T-cell (primary cell): Measurements from ENCODE around the gene ATP6V0E2. TPM values are rescaled to one million over a fixed set of nuclear protein-coding genes. Genes with fewer than 3 reads are reported as not detected.
"Not testable (repeated sequence)": the region's sequence is repeated elsewhere in the genome, so short reads cannot be mapped to it uniquely, and the experiment has no call there.

ENCODE experiments used
- ATAC-seq, 4 experiments: fragments of 200-7000 bp in 3 of 4; fragments of 150-1000 bp in 1 of 4; cut with Tn5 transposase; replicated peaks in 1 of 4; 1 replicate in 3 of 4; 2 replicates in 1 of 4; pipeline ENCODE4 v1.10.0; 2021; ENCODE audit warnings: moderate library complexity in 3 of 4, mild to moderate bottlenecking in 2 of 4, moderate number of reproducible peaks in 1 of 4
- CTCF ChIA-PET, 2 donors: fragments of 300-600 bp; sonication (Branson Sonifier 250); formaldehyde crosslinking; loops; one replicate each; lab custom pipeline; 2022; ENCODE audit warnings: antibody characterized with exemption in 2 of 2; lab: Charles Lee
- POLR2A ChIA-PET, 2 donors: fragments of 300-600 bp; sonication (Branson Sonifier 250); formaldehyde crosslinking; loops; one replicate each; lab custom pipeline; 2022; ENCODE audit warnings: antibody characterized with exemption in 2 of 2; lab: Charles Lee
- DNase-seq, 35 experiments: peaks; one replicate each; pipeline versions ENCODE4 v3.0.0 to v3.0.0-alpha.2; 2013 to 2023
- H3K27ac ChIP-seq: one replicate; pipeline ENCODE4 v1.5.1; 2013; ENCODE audit warnings: low read length
- H3K27me3 ChIP-seq, 2 experiments: replicated peaks in 1 of 2; 1 replicate in 1 of 2; 2 replicates in 1 of 2; pipeline versions ENCODE4 v1.6.1 to v1.7.0; 2013; ENCODE audit warnings: low read length in 1 of 2, mixed read lengths in 1 of 2; ENCODE audit not compliant: control insufficient read depth in 2 of 2, insufficient read depth in 2 of 2; ENCODE audit errors: extremely low read depth in 1 of 2
- H3K36me3 ChIP-seq, 2 donors: 1 replicate in 1 of 2; 2 replicates in 1 of 2; pipeline versions ENCODE4 v1.6.1 to v1.7.0; 2013; ENCODE audit warnings: low read length in 1 of 2; ENCODE audit not compliant: control insufficient read depth in 2 of 2, insufficient read depth in 1 of 2; ENCODE audit errors: extremely low read depth in 1 of 2
- H3K4me1 ChIP-seq, 2 experiments: 1 replicate in 1 of 2; 2 replicates in 1 of 2; pipeline versions ENCODE4 v1.6.1 to v1.7.0; 2013; ENCODE audit warnings: low read length in 2 of 2, mixed read lengths in 1 of 2; ENCODE audit not compliant: insufficient read depth in 2 of 2, control insufficient read depth in 1 of 2; ENCODE audit errors: extremely low read depth in 1 of 2
- H3K4me3 ChIP-seq, 2 donors: 1 replicate in 1 of 2; 2 replicates in 1 of 2; pipeline versions ENCODE4 v1.5.1 to v1.7.0; 2013; ENCODE audit warnings: mild to moderate bottlenecking in 2 of 2, low read length in 1 of 2, moderate library complexity in 1 of 2; ENCODE audit not compliant: control insufficient read depth in 1 of 2; ENCODE audit errors: extremely low read depth in 1 of 2
- H3K9me3 ChIP-seq: 2 replicates; pipeline ENCODE4 v1.7.0; 2013
- H3K27ac Mint-ChIP-seq, 2 donors: one replicate each; pipeline ENCODE4 v1.8.0; 2020 to 2021; ENCODE audit warnings: mild to moderate bottlenecking in 2 of 2, mixed read lengths in 2 of 2
- H3K27me3 Mint-ChIP-seq, 2 donors: one replicate each; pipeline ENCODE4 v1.8.0; 2021 to 2022; ENCODE audit warnings: mixed read lengths in 2 of 2
- H3K36me3 Mint-ChIP-seq: one replicate; pipeline ENCODE4 v1.8.0; 2021; ENCODE audit warnings: mixed read lengths
- H3K4me1 Mint-ChIP-seq, 3 donors: one replicate each; pipeline ENCODE4 v1.8.0; 2020 to 2022; ENCODE audit warnings: mixed read lengths in 3 of 3, mild to moderate bottlenecking in 1 of 3
- H3K4me3 Mint-ChIP-seq, 3 donors: one replicate each; pipeline ENCODE4 v1.8.0; 2020 to 2022; ENCODE audit warnings: mild to moderate bottlenecking in 3 of 3, mixed read lengths in 3 of 3, moderate library complexity in 3 of 3
- H3K9me3 Mint-ChIP-seq, 3 donors: one replicate each; pipeline ENCODE4 v1.8.0; 2020 to 2022; ENCODE audit warnings: mixed read lengths in 3 of 3
- WGBS: methylation state at CpG from one replicate; pipeline ENCODE4 v1.1.5; 2013; ENCODE audit warnings: missing lambda C conversion rate; ENCODE audit not compliant: insufficient coverage; 5-methylcytosine and 5-hydroxymethylcytosine counted together
- total RNA-seq, 35 experiments: library from RNA in 6 of 35; stranded (reverse) in 6 of 35; fragments of 120-200 nt in 1 of 35; gene quantifications; one replicate each; pipeline versions ENCODE4 v1.2.1 to v1.2.4 and lab custom pipeline; 2013 to 2026

Gene ATP6V0E2
- total RNA-seq, 5 donors from 2014 or later (not counting 1 experiment from before 2014, with no cell fraction given), result 48.5 to 79.4 (median 63.9) TPM

- no peaks in the 10 kb centered on the region for H3K27me3 Mint-ChIP-seq
- DNase-seq (no peak), ATAC-seq (no peak)
- peaks cover 13 to 29% (median 17%) of the 10 kb centered on the region in 3 donors for H3K4me1 Mint-ChIP-seq
- Histone ChIP-seq H3K4me3 (no peak overlapping the region), H3K4me1 (peaks cover 0 to 8% of the 10 kb centered on the region in 2 experiments), H3K36me3 (peaks cover 0 to 11% of the 10 kb centered on the region in 2 donors), H3K27ac (no peak overlapping the region), H3K27me3 (no peaks in the 10 kb centered on the region), H3K9me3 (no peaks in the 10 kb centered on the region)
- H3K9me3 Mint-ChIP-seq, result no peaks in the 10 kb centered on the region
- WGBS, result no CpG with 5 or more reads among the region's 2 CpGs
- no peak overlapping the region for H3K27ac Mint-ChIP-seq
- peaks cover 31% of the 10 kb centered on the region for H3K36me3 Mint-ChIP-seq
- POLR2A ChIA-PET, result no interaction called here
- CTCF ChIA-PET, result interaction anchor here in 1 of 2 donors (1.7 kb wide), 1 partner anchor 9 kb away, joined by 4 read pairs; no protein-coding TSS in a partner anchor
- H3K4me3 Mint-ChIP-seq, result no peak overlapping the region
Observed at GRCh38 chr7:149884541-149884940, 10.8 kb downstream of the ATP6V0E2 start.

GRCh38 chr7:149885191-149886017 lies 11.6 kb downstream of the ATP6V0E2 start:
- DNase-seq, result no peak
- Histone ChIP-seq H3K4me3 (no peak overlapping the region), H3K27me3 (no peaks in the 10 kb centered on the region), H3K27ac (no peak overlapping the region), H3K36me3 (peaks cover 0 to 3% of the 10 kb centered on the region in 2 donors), H3K9me3 (no peaks in the 10 kb centered on the region), H3K4me1 (peaks cover 0 to 8% of the 10 kb centered on the region in 2 experiments)
- POLR2A ChIA-PET, result no interaction called here
- no peaks in the 10 kb centered on the region for H3K9me3 Mint-ChIP-seq
- no peaks in the 10 kb centered on the region for H3K27me3 Mint-ChIP-seq
- H3K4me3 Mint-ChIP-seq, result no peak overlapping the region
- WGBS, result 88% methylated on average over 6 of the region's 13 CpGs
- CTCF ChIA-PET, result interaction anchor here in 1 of 2 donors (0.5 kb wide), 1 partner anchor 299 kb away, joined by 8 read pairs; no protein-coding TSS in a partner anchor
- ATAC-seq, result no peak
- H3K4me1 Mint-ChIP-seq, result peaks cover 13 to 29% (median 16%) of the 10 kb centered on the region in 3 donors
- H3K36me3 Mint-ChIP-seq, result peaks cover 24% of the 10 kb centered on the region
- peak overlapping the region in 1 of 2 donors; percentile 16 for H3K27ac Mint-ChIP-seq

- Histone ChIP-seq H3K4me1 (peaks cover 0 to 8% of the 10 kb centered on the region in 2 experiments), H3K4me3 (no peak overlapping the region), H3K9me3 (no peaks in the 10 kb centered on the region), H3K36me3 (no peaks in the 10 kb centered on the region), H3K27ac (no peak overlapping the region), H3K27me3 (no peaks in the 10 kb centered on the region)
- ChIA-PET POLR2A (no interaction called here), CTCF (interaction anchor here in 1 of 2 donors (0.5 kb wide), 1 partner anchor 300 kb away, joined by 8 read pairs; no protein-coding TSS in a partner anchor)
- ATAC-seq (no peak), DNase-seq (peak in 1 of 35 experiments; percentile 0)
- Mint-ChIP-seq H3K36me3 (peaks cover 21% of the 10 kb centered on the region), H3K4me1 (peaks cover 13 to 27% (median 15%) of the 10 kb centered on the region in 3 donors), H3K27me3 (no peaks in the 10 kb centered on the region), H3K4me3 (no peak overlapping the region), H3K27ac (no peak overlapping the region), H3K9me3 (no peaks in the 10 kb centered on the region)
- WGBS, result 100% methylated on average over 2 of the region's 4 CpGs
Observed at GRCh38 chr7:149886018-149886415, 12.2 kb downstream of the ATP6V0E2 start.

GRCh38 chr7:149887311-149887710 lies 13.5 kb downstream of the ATP6V0E2 start:
- POLR2A ChIA-PET, result no interaction called here
- no peak overlapping the region for H3K27ac Mint-ChIP-seq
- Histone ChIP-seq H3K4me1 (peaks cover 0 to 8% of the 10 kb centered on the region in 2 experiments), H3K27ac (no peak overlapping the region), H3K9me3 (no peaks in the 10 kb centered on the region), H3K36me3 (no peaks in the 10 kb centered on the region), H3K4me3 (no peak overlapping the region), H3K27me3 (no peaks in the 10 kb centered on the region)
- H3K27me3 Mint-ChIP-seq, result no peaks in the 10 kb centered on the region
- peaks cover 17% of the 10 kb centered on the region for H3K36me3 Mint-ChIP-seq
- peaks cover 12 to 20% (median 13%) of the 10 kb centered on the region in 3 donors for H3K4me1 Mint-ChIP-seq
- no peak for ATAC-seq
- 97% methylated on average over 5 of the region's 7 CpGs for WGBS
- H3K9me3 Mint-ChIP-seq, result no peaks in the 10 kb centered on the region
- DNase-seq, result no peak
- no peak overlapping the region for H3K4me3 Mint-ChIP-seq
- CTCF ChIA-PET, result no interaction called here

- H3K27me3 ChIP-seq, DNase-seq, H3K27me3 Mint-ChIP-seq, CTCF ChIA-PET, H3K4me1 Mint-ChIP-seq, H3K27ac ChIP-seq, H3K36me3 ChIP-seq, H3K4me3 Mint-ChIP-seq, H3K9me3 ChIP-seq, H3K4me3 ChIP-seq, H3K4me1 ChIP-seq, ATAC-seq, H3K9me3 Mint-ChIP-seq: not testable (repeated sequence)
- Mint-ChIP-seq H3K27ac (peak overlapping the region in 1 of 2 donors; percentile 61), H3K36me3 (peaks cover 19% of the 10 kb centered on the region)
- POLR2A ChIA-PET, result interaction anchor here in 1 of 2 donors (0.6 kb wide), 1 partner anchor 24 kb away, joined by 3 read pairs; no protein-coding TSS in a partner anchor
- WGBS, result no CpG with 5 or more reads among the region's 2 CpGs
Observed at GRCh38 chr7:149890715-149891114, 16.9 kb downstream of the ATP6V0E2 start.

- DNase-seq, POLR2A ChIA-PET, H3K4me3 Mint-ChIP-seq, H3K4me1 Mint-ChIP-seq, H3K4me1 ChIP-seq, CTCF ChIA-PET, H3K4me3 ChIP-seq, H3K9me3 ChIP-seq, H3K36me3 ChIP-seq, H3K27ac ChIP-seq, H3K27me3 ChIP-seq, H3K36me3 Mint-ChIP-seq, ATAC-seq, H3K27me3 Mint-ChIP-seq, H3K27ac Mint-ChIP-seq, H3K9me3 Mint-ChIP-seq: not testable (repeated sequence)
- WGBS, result no CpG with 5 or more reads among the region's 8 CpGs
Observed at GRCh38 chr7:149894957-149895356, 21.2 kb downstream of the ATP6V0E2 start.
